ENCODE data around the gene RYR2.

RYR2 gene

GRCh38 chr1:237235091-237235490 is 193.1 kb downstream of the RYR2 start:
- no peak for TF ChIP-seq EZH2phosphoT487 (IDR thresholded peaks at IDR 0.05; ENCODE audit: low read depth)
- TF ChIP-seq CTCF (IDR thresholded peaks at IDR 0.05; ENCODE audit: low read depth, low read length) = no peak
- no peaks in the 10 kb centered on the region for H3K4me1 ChIP-seq (ENCODE audit: low read length)
- no peak overlapping the region for H3K9ac ChIP-seq (ENCODE audit: low read length)
- H3K27me3 ChIP-seq (ENCODE audit: low read depth, low read length) = peaks cover 19% of the 10 kb centered on the region
- no peak overlapping the region for H3K27ac ChIP-seq (ENCODE audit: low read length)
- no peaks in the 10 kb centered on the region for H3K36me3 ChIP-seq (replicated peaks; ENCODE audit: low read depth, low read length)
- H3K4me3 ChIP-seq (ENCODE audit: low read length) = no peak overlapping the region
- no peaks in the 10 kb centered on the region for H3K79me2 ChIP-seq (ENCODE audit: low read length)
- no peaks in the 10 kb centered on the region for H3K9me3 ChIP-seq (ENCODE audit: insufficient read depth, low read length)
- no peak overlapping the region for H2AFZ ChIP-seq (ENCODE audit: low read depth, low read length)
- no peaks in the 10 kb centered on the region for H4K20me1 ChIP-seq (ENCODE audit: insufficient read depth, low read length)
- H3K4me2 ChIP-seq (ENCODE audit: low read length) = no peak overlapping the region

- Histone ChIP-seq H3K27ac (ENCODE audit: low read length) (no peak overlapping the region), H3K36me3 (replicated peaks; ENCODE audit: low read depth, low read length) (no peaks in the 10 kb centered on the region)
- TF ChIP-seq EZH2phosphoT487 (IDR thresholded peaks at IDR 0.05; ENCODE audit: low read depth) = no peak
- TF ChIP-seq CTCF (IDR thresholded peaks at IDR 0.05; ENCODE audit: low read depth, low read length) = no peak
Measured at GRCh38 chr1:237237721-237238120, 195.7 kb downstream of the RYR2 start.

GRCh38 chr1:237239248-237239647 is 197.3 kb downstream of the RYR2 start:
- Histone ChIP-seq H4K20me1 (ENCODE audit: insufficient read depth, low read length) (no peaks in the 10 kb centered on the region), H3K27me3 (ENCODE audit: low read depth, low read length) (peaks cover 6% of the 10 kb centered on the region; the same call in 1 of the 2 replicates), H2AFZ (ENCODE audit: low read depth, low read length) (no peak overlapping the region), H3K79me2 (ENCODE audit: low read length) (no peaks in the 10 kb centered on the region), H3K9ac (ENCODE audit: low read length) (no peak overlapping the region), H3K9me3 (ENCODE audit: insufficient read depth, low read length) (no peaks in the 10 kb centered on the region), H3K4me3 (ENCODE audit: low read length) (no peak overlapping the region), H3K4me2 (ENCODE audit: low read length) (no peak overlapping the region), H3K4me1 (ENCODE audit: low read length) (no peaks in the 10 kb centered on the region), H3K36me3 (replicated peaks; ENCODE audit: low read depth, low read length) (no peaks in the 10 kb centered on the region), H3K27ac (ENCODE audit: low read length) (no peak overlapping the region)
- TF ChIP-seq EZH2phosphoT487 (IDR thresholded peaks at IDR 0.05; ENCODE audit: low read depth) = no peak

More at GRCh38 chr1:237237721-237238120, 195.7 kb downstream of the RYR2 start:
- no peak overlapping the region for H3K4me3 ChIP-seq (ENCODE audit: low read length)
- no peak overlapping the region for H3K4me2 ChIP-seq (ENCODE audit: low read length)
- no peaks in the 10 kb centered on the region for H4K20me1 ChIP-seq (ENCODE audit: insufficient read depth, low read length)
- no peaks in the 10 kb centered on the region for H3K79me2 ChIP-seq (ENCODE audit: low read length)
- H3K9me3 ChIP-seq (ENCODE audit: insufficient read depth, low read length) = no peaks in the 10 kb centered on the region
- peaks cover 13% of the 10 kb centered on the region for H3K27me3 ChIP-seq (ENCODE audit: low read depth, low read length)
- no peak overlapping the region for H2AFZ ChIP-seq (ENCODE audit: low read depth, low read length)
- no peaks in the 10 kb centered on the region for H3K4me1 ChIP-seq (ENCODE audit: low read length)
- no peak overlapping the region for H3K9ac ChIP-seq (ENCODE audit: low read length)

GRCh38 chr1:237241038-237241437 is 199.1 kb downstream of the RYR2 start:
- H3K27me3 ChIP-seq (ENCODE audit: low read depth, low read length) = 0 out of 2 replicates have a peak, but pooled peaks cover 2% of the 10 kb centered on the region
- no peaks in the 10 kb centered on the region for H4K20me1 ChIP-seq (ENCODE audit: insufficient read depth, low read length)
- no peak overlapping the region for H3K27ac ChIP-seq (ENCODE audit: low read length)
- TF ChIP-seq EZH2phosphoT487 (IDR thresholded peaks at IDR 0.05; ENCODE audit: low read depth) (no peak), CTCF (IDR thresholded peaks at IDR 0.05; ENCODE audit: low read depth, low read length) (no peak)
- H3K79me2 ChIP-seq (ENCODE audit: low read length) = no peaks in the 10 kb centered on the region
- H3K4me2 ChIP-seq (ENCODE audit: low read length) = no peak overlapping the region
- H3K4me1 ChIP-seq (ENCODE audit: low read length) = no peaks in the 10 kb centered on the region
- no peaks in the 10 kb centered on the region for H3K9me3 ChIP-seq (ENCODE audit: insufficient read depth, low read length)
- H3K4me3 ChIP-seq (ENCODE audit: low read length) = no peak overlapping the region
- H3K9ac ChIP-seq (ENCODE audit: low read length) = no peak overlapping the region
- no peaks in the 10 kb centered on the region for H3K36me3 ChIP-seq (replicated peaks; ENCODE audit: low read depth, low read length)
- no peak overlapping the region for H2AFZ ChIP-seq (ENCODE audit: low read depth, low read length)

Data from OCI-LY3 (cell line).